HepG2 (cell line): Measurements from ENCODE around the gene ZIM2. TPM values are rescaled to one million over a fixed set of nuclear protein-coding genes. Genes with fewer than 3 reads are reported as not detected.

Experiments used
- DZIP1 ChIP-seq: sonication (generic); formaldehyde crosslinking; IDR thresholded peaks from 2 replicates; pipeline ENCODE4 v1.5.0; 2020; ENCODE audit warnings: mild to moderate bottlenecking, missing genetic modification reagents
- FOXK1 ChIP-seq: sonication (generic); formaldehyde crosslinking; IDR thresholded peaks from 2 replicates; pipeline ENCODE4 v1.4.0; 2020; ENCODE audit warnings: low read depth, missing genetic modification reagents, borderline replicate concordance
- GPBP1L1 ChIP-seq: sonication (generic); formaldehyde crosslinking; IDR thresholded peaks from 2 replicates; pipeline ENCODE4 v1.5.0; 2020; ENCODE audit warnings: mild to moderate bottlenecking, missing genetic modification reagents
- MAFF ChIP-seq: IDR thresholded peaks from 2 replicates; pipeline ENCODE4 v1.6.1; 2011; ENCODE audit warnings: low read depth, low read length, improper control_type of control experiment
- NKX3-1 ChIP-seq: sonication (generic); formaldehyde crosslinking; IDR thresholded peaks from 2 replicates; pipeline ENCODE4 v1.5.0; 2020; ENCODE audit warnings: missing genetic modification reagents
- PAXIP1 ChIP-seq: sonication (generic); formaldehyde crosslinking; conservative IDR thresholded peaks from 2 replicates; pipeline ENCODE4 v1.4.0; 2020; ENCODE audit warnings: mild to moderate bottlenecking, missing genetic modification reagents, moderate library complexity
- SOX13 ChIP-seq, 3 experiments: fragments of 450-650 bp in 1 of 3; sonication (generic) in 1 of 3; formaldehyde crosslinking in 1 of 3; IDR thresholded peaks in 2 of 3; conservative IDR thresholded peaks in 1 of 3; 2 replicates each; pipeline versions ENCODE4 v1.5.0 to v1.6.1; 2016 to 2020; ENCODE audit warnings: antibody characterized with exemption in 1 of 3, mild to moderate bottlenecking in 1 of 3, missing compliant biosample characterization in 1 of 3, missing genetic modification reagents in 1 of 3, moderate library complexity in 1 of 3
- SSRP1 ChIP-seq: IDR thresholded peaks from 2 replicates; pipeline ENCODE4 v1.6.1; 2016; ENCODE audit warnings: control low read depth
- ZBTB20 ChIP-seq: sonication (generic); formaldehyde crosslinking; IDR thresholded peaks from 2 replicates; pipeline ENCODE4 v1.8.1; 2023; ENCODE audit warnings: missing genetic modification reagents, low read depth, mild to moderate bottlenecking, borderline replicate concordance
- ZBTB33 ChIP-seq: sonication (generic); formaldehyde crosslinking; IDR thresholded peaks from 2 replicates; pipeline ENCODE4 v1.4.0; 2020; ENCODE audit warnings: missing genetic modification reagents
- ZBTB37 ChIP-seq: sonication (generic); formaldehyde crosslinking; IDR thresholded peaks from 2 replicates; pipeline ENCODE4 v1.4.0; 2020; ENCODE audit warnings: mild to moderate bottlenecking, missing genetic modification reagents
- ZNF17 ChIP-seq: sonication (generic); formaldehyde crosslinking; IDR thresholded peaks from 2 replicates; pipeline ENCODE4 v1.5.0; 2020; ENCODE audit warnings: mild to moderate bottlenecking, missing genetic modification reagents
- ZNF629 ChIP-seq: sonication (generic); formaldehyde crosslinking; conservative IDR thresholded peaks from 2 replicates; pipeline ENCODE4 v1.5.0; 2020; ENCODE audit warnings: missing genetic modification reagents
- ZNF792 ChIP-seq: IDR thresholded peaks from 2 replicates; pipeline ENCODE4 v1.6.1; 2016
- ZSCAN22 ChIP-seq: sonication (generic); formaldehyde crosslinking; IDR thresholded peaks from 2 replicates; pipeline ENCODE4 v1.4.0; 2020; ENCODE audit warnings: mild to moderate bottlenecking, missing genetic modification reagents
- ZSCAN30 ChIP-seq: sonication (generic); formaldehyde crosslinking; IDR thresholded peaks from 2 replicates; pipeline ENCODE4 v1.5.0; 2020; ENCODE audit warnings: mild to moderate bottlenecking, missing genetic modification reagents
- polyA plus RNA-seq, 8 experiments: library from polyadenylated mRNA; depleted of rRNA in 3 of 8; stranded (reverse) in 7 of 8; unstranded in 1 of 8; fragments of >200 nt; fragmentation: Illumina TruSeq in 4 of 8; extraction: Trizol in 4 of 8; gene quantifications; 2 replicates each; pipeline versions ENCODE4 v1.2.1 to v1.2.3, GENCODE V29; 2011 to 2016; ENCODE audit warnings: low read depth in 4 of 8, missing spikeins in 1 of 8, mixed read lengths in 1 of 8; ENCODE audit not compliant: insufficient read depth in 1 of 8
- total RNA-seq, 5 experiments: library from RNA; depleted of rRNA; stranded (reverse); fragments of >200 nt; fragmentation: Illumina TruSeq; extraction: Trizol; gene quantifications; 2 replicates each; pipeline ENCODE4 v1.2.3, GENCODE V29; 2016; ENCODE audit warnings: low read depth in 1 of 5

The ZIM2 gene
- total and polyA plus RNA-seq, 2 of the 13 experiments (the other 11 are each of a cell fraction or from before 2014, with no cell fraction given) = 7.2 to 10.3 TPM

- TF ChIP-seq PAXIP1 (CRISPR knock-in tag) = no peak
- no peak for TF ChIP-seq ZNF629 (CRISPR knock-in tag)
- TF ChIP-seq SOX13 (IDR thresholded peaks at IDR 0.05) = no peak
- TF ChIP-seq SOX13 (CRISPR knock-in tag; conservative IDR thresholded peaks at IDR 0.05 in 1 of 2, IDR thresholded peaks at IDR 0.05 in 1 of 2) = no peak
- peak; percentile 16; the same call in 1 of the 2 replicates for TF ChIP-seq FOXK1 (CRISPR knock-in tag)
- no peak for TF ChIP-seq ZBTB33 (CRISPR knock-in tag)
- TF ChIP-seq ZNF17 (CRISPR knock-in tag) = no peak
- TF ChIP-seq GPBP1L1 (CRISPR knock-in tag) = no peak
- TF ChIP-seq MAFF = no peak
- TF ChIP-seq ZBTB37 (CRISPR knock-in tag) = no peak
- TF ChIP-seq ZSCAN30 (CRISPR knock-in tag) = no peak
- TF ChIP-seq SSRP1 (CRISPR knock-in tag) = no peak
- TF ChIP-seq ZBTB20 (CRISPR knock-in tag) = no peak
- TF ChIP-seq DZIP1 = no peak
- TF ChIP-seq ZNF792 (CRISPR knock-in tag) = 0 out of 2 replicates have a peak, but pooled peaks have one; percentile 41
- no peak for TF ChIP-seq NKX3-1 (CRISPR knock-in tag)
- no peak for TF ChIP-seq ZSCAN22 (CRISPR knock-in tag)
Measured at GRCh38 chr19:56840451-56841192, at the start of gene ZIM2, which contains the start of gene PEG3 (continued).
